GM23338 (cell line): ENCODE results near the gene H19.

Experiments used
- CREB1 ChIP-seq: fragments of 250-450 bp; sonication (Bioruptor Pico); IDR thresholded peaks from 2 replicates; pipeline ENCODE4 v1.5.0; 2020; ENCODE audit warnings: low read depth, mild to moderate bottlenecking, moderate library complexity
- EZH2 ChIP-seq: fragments of 200-600 bp; sonication (generic); IDR thresholded peaks from one replicate; pipeline ENCODE4 v1.8.0; 2017; ENCODE audit warnings: antibody characterized with exemption, mild to moderate bottlenecking, low read depth; ENCODE audit not compliant: unreplicated experiment
- EZH2phosphoT487 ChIP-seq: fragments of 200-600 bp; sonication (generic); IDR thresholded peaks from one replicate; pipeline ENCODE4 v1.8.1; 2018; ENCODE audit warnings: antibody characterized with exemption; ENCODE audit not compliant: unreplicated experiment
- JUNB ChIP-seq: IDR thresholded peaks from one replicate; pipeline ENCODE4 v1.6.1; 2016; ENCODE audit warnings: antibody characterized with exemption; ENCODE audit not compliant: unreplicated experiment
- NANOG ChIP-seq: IDR thresholded peaks from 2 replicates; pipeline ENCODE4 v1.6.1; 2016; ENCODE audit warnings: antibody characterized with exemption, borderline replicate concordance
- POLR2AphosphoS5 ChIP-seq: IDR thresholded peaks from 2 replicates; pipeline ENCODE4 v1.6.1; 2016; ENCODE audit warnings: antibody characterized with exemption, low read depth
- STAT1 ChIP-seq: IDR thresholded peaks from one replicate; pipeline ENCODE4 v1.6.1; 2016; ENCODE audit warnings: antibody characterized with exemption; ENCODE audit not compliant: unreplicated experiment
- ZNF114 ChIP-seq: fragments of 250-450 bp; sonication (Bioruptor Pico); IDR thresholded peaks from 2 replicates; pipeline ENCODE4 v1.5.0; 2020; ENCODE audit warnings: mild to moderate bottlenecking, moderate library complexity
- TF ChIP-seq, protein P1 (sequence below), 2 experiments: fragments of 200-600 bp in 1 of 2; sonication (generic) in 1 of 2; conservative IDR thresholded peaks; 2 replicates each; pipeline versions ENCODE4 v1.5.1 to v1.6.1; 2016 to 2017; ENCODE audit warnings: antibody characterized with exemption in 2 of 2, low read depth in 2 of 2, mild to moderate bottlenecking in 2 of 2, moderate library complexity in 1 of 2
- TF ChIP-seq, protein P2 (sequence below): IDR thresholded peaks from 2 replicates; pipeline ENCODE4 v1.6.1; 2016; ENCODE audit warnings: antibody characterized with exemption
- TF ChIP-seq, protein P3 (sequence below): IDR thresholded peaks from one replicate; pipeline ENCODE4 v1.6.1; 2018; ENCODE audit warnings: antibody characterized with exemption; ENCODE audit not compliant: unreplicated experiment

DNA sequence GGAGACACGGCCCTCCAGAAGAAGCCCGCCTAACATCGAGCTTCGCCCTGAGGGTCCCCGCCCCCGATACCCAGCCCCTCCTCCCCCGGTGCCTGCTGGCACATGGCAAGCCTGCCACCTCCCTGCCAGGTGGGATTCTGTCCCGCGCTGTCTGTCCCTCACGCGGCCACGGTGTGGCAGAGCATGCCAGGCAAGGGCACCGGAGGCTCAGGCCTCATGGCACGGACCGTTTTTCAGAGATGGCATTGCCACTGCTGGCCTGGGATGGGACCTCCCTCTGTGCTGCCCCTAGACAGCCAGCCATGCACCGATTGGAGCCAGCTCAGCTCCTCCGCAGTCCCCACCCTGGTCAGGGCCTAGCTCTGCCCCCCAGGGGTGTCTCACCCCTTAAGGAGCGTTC lies 31.1 kb downstream of the H19 start:
- TF ChIP-seq EZH2 (no peak), CREB1 (CRISPR knock-in tag) (no peak), ZNF114 (CRISPR knock-in tag) (no peak), EZH2phosphoT487 (no peak), POLR2AphosphoS5 (no peak), JUNB (no peak), STAT1 (no peak), NANOG (no peak)
- TF ChIP-seq, protein P1, sequence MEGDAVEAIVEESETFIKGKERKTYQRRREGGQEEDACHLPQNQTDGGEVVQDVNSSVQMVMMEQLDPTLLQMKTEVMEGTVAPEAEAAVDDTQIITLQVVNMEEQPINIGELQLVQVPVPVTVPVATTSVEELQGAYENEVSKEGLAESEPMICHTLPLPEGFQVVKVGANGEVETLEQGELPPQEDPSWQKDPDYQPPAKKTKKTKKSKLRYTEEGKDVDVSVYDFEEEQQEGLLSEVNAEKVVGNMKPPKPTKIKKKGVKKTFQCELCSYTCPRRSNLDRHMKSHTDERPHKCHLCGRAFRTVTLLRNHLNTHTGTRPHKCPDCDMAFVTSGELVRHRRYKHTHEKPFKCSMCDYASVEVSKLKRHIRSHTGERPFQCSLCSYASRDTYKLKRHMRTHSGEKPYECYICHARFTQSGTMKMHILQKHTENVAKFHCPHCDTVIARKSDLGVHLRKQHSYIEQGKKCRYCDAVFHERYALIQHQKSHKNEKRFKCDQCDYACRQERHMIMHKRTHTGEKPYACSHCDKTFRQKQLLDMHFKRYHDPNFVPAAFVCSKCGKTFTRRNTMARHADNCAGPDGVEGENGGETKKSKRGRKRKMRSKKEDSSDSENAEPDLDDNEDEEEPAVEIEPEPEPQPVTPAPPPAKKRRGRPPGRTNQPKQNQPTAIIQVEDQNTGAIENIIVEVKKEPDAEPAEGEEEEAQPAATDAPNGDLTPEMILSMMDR (conservative IDR thresholded peaks at IDR 0.05; ENCODE audit: low read depth in 2 of 2): no peak
- TF ChIP-seq, protein P2, sequence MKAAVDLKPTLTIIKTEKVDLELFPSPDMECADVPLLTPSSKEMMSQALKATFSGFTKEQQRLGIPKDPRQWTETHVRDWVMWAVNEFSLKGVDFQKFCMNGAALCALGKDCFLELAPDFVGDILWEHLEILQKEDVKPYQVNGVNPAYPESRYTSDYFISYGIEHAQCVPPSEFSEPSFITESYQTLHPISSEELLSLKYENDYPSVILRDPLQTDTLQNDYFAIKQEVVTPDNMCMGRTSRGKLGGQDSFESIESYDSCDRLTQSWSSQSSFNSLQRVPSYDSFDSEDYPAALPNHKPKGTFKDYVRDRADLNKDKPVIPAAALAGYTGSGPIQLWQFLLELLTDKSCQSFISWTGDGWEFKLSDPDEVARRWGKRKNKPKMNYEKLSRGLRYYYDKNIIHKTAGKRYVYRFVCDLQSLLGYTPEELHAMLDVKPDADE: no peak
- TF ChIP-seq, protein P3, sequence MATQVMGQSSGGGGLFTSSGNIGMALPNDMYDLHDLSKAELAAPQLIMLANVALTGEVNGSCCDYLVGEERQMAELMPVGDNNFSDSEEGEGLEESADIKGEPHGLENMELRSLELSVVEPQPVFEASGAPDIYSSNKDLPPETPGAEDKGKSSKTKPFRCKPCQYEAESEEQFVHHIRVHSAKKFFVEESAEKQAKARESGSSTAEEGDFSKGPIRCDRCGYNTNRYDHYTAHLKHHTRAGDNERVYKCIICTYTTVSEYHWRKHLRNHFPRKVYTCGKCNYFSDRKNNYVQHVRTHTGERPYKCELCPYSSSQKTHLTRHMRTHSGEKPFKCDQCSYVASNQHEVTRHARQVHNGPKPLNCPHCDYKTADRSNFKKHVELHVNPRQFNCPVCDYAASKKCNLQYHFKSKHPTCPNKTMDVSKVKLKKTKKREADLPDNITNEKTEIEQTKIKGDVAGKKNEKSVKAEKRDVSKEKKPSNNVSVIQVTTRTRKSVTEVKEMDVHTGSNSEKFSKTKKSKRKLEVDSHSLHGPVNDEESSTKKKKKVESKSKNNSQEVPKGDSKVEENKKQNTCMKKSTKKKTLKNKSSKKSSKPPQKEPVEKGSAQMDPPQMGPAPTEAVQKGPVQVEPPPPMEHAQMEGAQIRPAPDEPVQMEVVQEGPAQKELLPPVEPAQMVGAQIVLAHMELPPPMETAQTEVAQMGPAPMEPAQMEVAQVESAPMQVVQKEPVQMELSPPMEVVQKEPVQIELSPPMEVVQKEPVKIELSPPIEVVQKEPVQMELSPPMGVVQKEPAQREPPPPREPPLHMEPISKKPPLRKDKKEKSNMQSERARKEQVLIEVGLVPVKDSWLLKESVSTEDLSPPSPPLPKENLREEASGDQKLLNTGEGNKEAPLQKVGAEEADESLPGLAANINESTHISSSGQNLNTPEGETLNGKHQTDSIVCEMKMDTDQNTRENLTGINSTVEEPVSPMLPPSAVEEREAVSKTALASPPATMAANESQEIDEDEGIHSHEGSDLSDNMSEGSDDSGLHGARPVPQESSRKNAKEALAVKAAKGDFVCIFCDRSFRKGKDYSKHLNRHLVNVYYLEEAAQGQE: no peak
